NB4 (cell line): ENCODE data around the gene ATP6V1G1.
A peak's percentile ranks its signal among the peaks of the same experiment; 100 is the strongest.
"Not testable (repeated sequence)": the region's sequence is repeated elsewhere in the genome, so short reads cannot be mapped to it uniquely, and the experiment has no call there.

Experiments used
- DNase-seq: peaks from one replicate; pipeline ENCODE4 v3.0.0; 2010; ENCODE audit warnings: low read depth
- H3K4me3 ChIP-seq: one replicate; pipeline ENCODE4 v1.5.1; 2011; ENCODE audit warnings: mild to moderate bottlenecking, low read depth, low read length, moderate library complexity
- MYC ChIP-seq: IDR thresholded peaks from 2 replicates; pipeline ENCODE4 v1.6.1; 2011; ENCODE audit warnings: low read depth, low read length
- POLR2A ChIP-seq: IDR thresholded peaks from 2 replicates; pipeline ENCODE4 v1.6.1; 2011; ENCODE audit warnings: mild to moderate bottlenecking; ENCODE audit not compliant: insufficient read length; ENCODE audit errors: extremely low read depth
- TF ChIP-seq, protein P1 (sequence below): IDR thresholded peaks from 2 replicates; pipeline ENCODE4 v1.6.1; 2011; ENCODE audit warnings: low read depth, low read length
- TF ChIP-seq, protein P2 (sequence below): IDR thresholded peaks from one replicate; pipeline ENCODE4 v1.5.1; 2012; ENCODE audit warnings: low read depth, low read length

The ATP6V1G1 gene

DNA sequence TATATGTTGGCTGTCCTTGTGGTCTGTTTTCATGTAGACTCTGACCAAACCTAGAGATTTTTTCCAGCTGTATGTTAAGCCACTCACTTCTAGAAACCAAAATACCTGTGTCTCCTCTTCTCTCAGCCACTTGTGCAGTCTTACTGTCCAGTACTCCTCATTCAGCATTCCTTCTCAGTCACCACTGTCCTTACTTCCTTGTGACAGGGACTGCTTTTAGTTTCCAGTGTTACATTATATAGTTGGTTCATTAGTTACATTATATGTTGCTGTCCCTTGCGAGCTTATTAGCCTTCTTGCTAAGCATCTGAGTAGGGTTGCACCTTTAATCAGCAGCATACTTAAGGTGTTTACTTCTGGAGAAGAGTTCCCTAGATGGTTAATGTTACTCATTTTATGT lies 4.3 kb downstream of the ATP6V1G1 start:
- H3K4me3 ChIP-seq: peak overlapping the region; percentile 42
- TF ChIP-seq, protein P1, sequence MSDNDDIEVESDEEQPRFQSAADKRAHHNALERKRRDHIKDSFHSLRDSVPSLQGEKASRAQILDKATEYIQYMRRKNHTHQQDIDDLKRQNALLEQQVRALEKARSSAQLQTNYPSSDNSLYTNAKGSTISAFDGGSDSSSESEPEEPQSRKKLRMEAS: no peak

DNA sequence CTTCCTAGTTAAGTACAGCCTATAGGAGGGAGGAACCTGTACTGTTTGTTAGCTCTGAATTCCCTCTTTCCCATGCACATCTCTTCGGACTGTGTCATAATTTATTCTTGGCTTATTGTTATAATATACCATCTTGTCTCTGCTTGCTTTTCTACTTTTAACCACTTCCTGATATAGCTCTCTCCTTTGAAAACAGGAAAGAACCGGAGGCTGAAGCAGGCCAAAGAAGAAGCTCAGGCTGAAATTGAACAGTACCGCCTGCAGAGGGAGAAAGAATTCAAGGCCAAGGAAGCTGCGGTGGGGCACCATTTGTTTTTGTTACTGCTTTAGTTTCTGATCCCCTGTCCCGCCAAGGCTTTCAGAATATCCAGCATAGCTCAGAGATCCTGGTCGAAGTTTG lies 4.8 kb downstream of the ATP6V1G1 start:
- no peak for TF ChIP-seq POLR2A
- TF ChIP-seq, protein P2, sequence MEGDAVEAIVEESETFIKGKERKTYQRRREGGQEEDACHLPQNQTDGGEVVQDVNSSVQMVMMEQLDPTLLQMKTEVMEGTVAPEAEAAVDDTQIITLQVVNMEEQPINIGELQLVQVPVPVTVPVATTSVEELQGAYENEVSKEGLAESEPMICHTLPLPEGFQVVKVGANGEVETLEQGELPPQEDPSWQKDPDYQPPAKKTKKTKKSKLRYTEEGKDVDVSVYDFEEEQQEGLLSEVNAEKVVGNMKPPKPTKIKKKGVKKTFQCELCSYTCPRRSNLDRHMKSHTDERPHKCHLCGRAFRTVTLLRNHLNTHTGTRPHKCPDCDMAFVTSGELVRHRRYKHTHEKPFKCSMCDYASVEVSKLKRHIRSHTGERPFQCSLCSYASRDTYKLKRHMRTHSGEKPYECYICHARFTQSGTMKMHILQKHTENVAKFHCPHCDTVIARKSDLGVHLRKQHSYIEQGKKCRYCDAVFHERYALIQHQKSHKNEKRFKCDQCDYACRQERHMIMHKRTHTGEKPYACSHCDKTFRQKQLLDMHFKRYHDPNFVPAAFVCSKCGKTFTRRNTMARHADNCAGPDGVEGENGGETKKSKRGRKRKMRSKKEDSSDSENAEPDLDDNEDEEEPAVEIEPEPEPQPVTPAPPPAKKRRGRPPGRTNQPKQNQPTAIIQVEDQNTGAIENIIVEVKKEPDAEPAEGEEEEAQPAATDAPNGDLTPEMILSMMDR: peak; percentile 14
- peak; percentile 58 for DNase-seq
- peak overlapping the region; percentile 42 for H3K4me3 ChIP-seq

More for the DNA sequence above, 4.3 kb downstream of the ATP6V1G1 start:
- no peak for DNase-seq

DNA sequence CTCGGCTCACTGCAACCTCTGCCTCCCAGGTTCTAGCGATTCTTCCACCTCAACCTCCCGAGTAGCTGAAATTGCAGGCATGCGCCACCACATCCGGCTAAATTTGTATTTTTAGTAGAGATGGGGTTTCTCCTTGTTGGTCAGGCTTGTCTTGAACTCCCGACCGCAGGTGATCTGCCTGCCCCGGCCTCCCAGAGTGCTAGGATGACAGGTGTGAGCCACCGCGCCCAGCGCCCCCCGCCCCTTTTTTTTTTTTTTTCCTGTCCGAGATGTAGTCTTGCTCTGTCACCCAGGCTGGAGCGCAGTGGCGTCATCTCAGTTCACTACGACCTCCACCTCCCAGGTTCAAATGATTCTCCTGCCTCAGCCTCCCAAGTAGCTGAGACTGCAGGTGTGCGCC lies 6.6 kb downstream of the ATP6V1G1 start:
- no peak for TF ChIP-seq POLR2A
- TF ChIP-seq, protein P1: no peak
- TF ChIP-seq, protein P2: no peak
- TF ChIP-seq MYC: no peak
- no peak overlapping the region for H3K4me3 ChIP-seq
- no peak for DNase-seq

DNA sequence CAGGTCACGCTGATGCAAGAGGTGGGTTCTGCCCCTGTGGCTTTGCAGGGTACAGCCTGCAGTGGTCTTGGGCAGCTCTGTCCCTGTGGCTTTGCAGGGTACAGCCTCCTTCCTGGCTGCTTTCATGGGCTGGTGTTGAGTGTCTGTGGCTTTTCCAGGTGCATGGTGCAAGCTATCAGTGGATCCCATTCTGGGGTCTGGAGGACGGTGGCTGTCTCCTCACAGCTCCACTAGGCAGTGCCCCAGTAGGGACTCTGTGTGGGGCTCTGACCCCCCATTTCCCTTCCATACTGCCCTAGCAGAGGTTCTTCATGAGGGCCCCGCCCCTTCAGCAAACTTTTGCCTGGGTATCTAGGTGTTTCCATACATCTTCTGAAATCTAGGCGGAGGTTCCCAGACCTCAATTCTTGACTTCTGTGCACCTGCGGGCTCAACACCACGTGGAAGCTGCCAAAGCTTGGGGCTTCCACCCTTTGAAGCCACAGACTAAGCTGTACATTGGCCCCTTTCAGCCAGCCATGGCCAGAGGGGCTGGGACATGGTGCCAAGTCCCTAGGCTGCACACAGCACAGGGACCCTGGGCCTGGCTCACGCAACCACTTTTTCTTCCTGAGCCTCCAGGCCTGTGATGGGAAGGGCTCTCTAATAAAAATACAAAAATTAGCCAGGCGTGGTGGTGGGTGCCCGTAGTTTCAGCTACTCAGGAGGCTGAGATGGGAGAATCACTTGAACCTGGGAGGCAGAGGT lies 13.1 kb downstream of the ATP6V1G1 start:
- H3K4me3 ChIP-seq, DNase-seq: not testable (repeated sequence)

DNA sequence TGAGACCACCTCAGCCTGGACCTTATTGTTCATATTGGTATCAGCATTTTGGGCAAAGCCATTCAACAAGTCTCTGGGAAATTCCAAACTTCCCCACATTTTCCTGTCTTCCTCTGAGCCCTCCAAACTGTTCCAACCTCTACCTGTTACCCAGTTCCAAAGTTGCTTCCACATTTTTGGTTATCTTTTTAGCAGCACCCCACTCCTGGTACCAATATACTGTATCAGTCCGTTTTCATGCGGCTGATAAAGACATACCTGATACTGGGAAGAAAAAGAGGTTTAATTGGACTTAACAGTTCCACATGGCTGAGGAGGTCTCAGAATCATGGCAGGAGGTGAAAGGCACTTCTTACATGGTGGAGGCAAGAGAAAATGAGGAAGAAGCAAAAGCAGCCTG lies 14.2 kb downstream of the ATP6V1G1 start:
- DNase-seq, H3K4me3 ChIP-seq: not testable (repeated sequence)

DNA sequence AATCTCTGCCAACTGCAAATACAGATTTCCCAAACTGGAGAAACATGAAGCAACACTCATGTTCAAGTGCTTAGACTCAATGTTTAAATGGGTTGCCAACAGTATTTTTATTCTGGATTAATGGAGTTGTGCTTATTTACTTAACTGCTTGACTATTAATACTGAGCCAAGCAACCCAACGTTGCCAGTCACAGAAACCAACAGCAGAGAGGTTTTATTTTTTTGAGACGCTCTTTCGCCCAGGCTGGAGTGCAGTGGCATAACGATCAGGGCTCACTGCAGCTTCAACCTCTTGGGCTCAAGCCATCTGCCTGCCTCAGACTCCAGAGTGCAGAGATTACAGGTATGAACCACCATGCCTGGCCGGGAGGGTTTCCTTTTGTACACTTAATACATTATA lies 15.1 kb downstream of the ATP6V1G1 start:
- H3K4me3 ChIP-seq: no peak overlapping the region
- TF ChIP-seq POLR2A (no peak), MYC (no peak)
- TF ChIP-seq, protein P2: no peak
- TF ChIP-seq, protein P1: no peak
- DNase-seq: no peak

DNA sequence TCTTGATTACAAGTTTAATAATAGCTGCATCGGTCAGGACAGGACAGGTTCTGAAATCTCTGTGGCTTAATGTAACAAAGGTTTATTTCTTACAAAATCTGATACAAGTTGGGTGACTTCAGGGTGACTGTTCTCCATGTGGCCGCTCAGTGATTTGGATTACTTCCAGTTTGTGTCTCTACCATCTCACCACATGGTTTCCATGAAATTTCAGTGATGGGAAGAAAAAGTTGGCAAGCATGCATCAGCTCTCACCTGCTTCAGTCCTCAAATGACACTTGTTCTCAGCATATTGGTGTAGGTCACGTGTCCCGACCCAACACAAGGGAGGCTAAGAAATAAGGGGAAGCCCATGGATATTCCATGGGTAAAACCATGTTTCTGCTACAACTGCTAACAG lies 15.7 kb downstream of the ATP6V1G1 start:
- DNase-seq: no peak

More for the DNA sequence above, 15.7 kb downstream of the ATP6V1G1 start:
- no peak overlapping the region for H3K4me3 ChIP-seq
- no peak for TF ChIP-seq MYC
- TF ChIP-seq, protein P1: no peak
- no peak for TF ChIP-seq POLR2A
- TF ChIP-seq, protein P2: no peak
